ENCODE measurements around the gene NEIL1.
"Not testable (repeated sequence)": the region's sequence is repeated elsewhere in the genome, so short reads cannot be mapped to it uniquely, and the experiment has no call there.

The NEIL1 gene

GRCh38 chr15:75338661-75339240 lies 8.1 kb upstream of the NEIL1 start:
- no peak overlapping the region for H3K4me3 ChIP-seq (ENCODE audit: low read depth, low read length)
- TF ChIP-seq CTCF (IDR thresholded peaks at IDR 0.05; ENCODE audit: borderline replicate concordance, insufficient read depth, low read depth, low read length) = no peak

- H3K4me3 ChIP-seq (ENCODE audit: low read depth, low read length) = no peak overlapping the region
Measured at GRCh38 chr15:75339531-75340240, 7.2 kb upstream of the NEIL1 start.

GRCh38 chr15:75342221-75342620 lies 4.6 kb upstream of the NEIL1 start:
- no peak for TF ChIP-seq CTCF (IDR thresholded peaks at IDR 0.05; ENCODE audit: borderline replicate concordance, insufficient read depth, low read depth, low read length)
- no peak overlapping the region for H3K4me3 ChIP-seq (ENCODE audit: low read depth, low read length)

More at GRCh38 chr15:75339531-75340240, 7.2 kb upstream of the NEIL1 start:
- no peak for TF ChIP-seq CTCF (IDR thresholded peaks at IDR 0.05; ENCODE audit: borderline replicate concordance, insufficient read depth, low read depth, low read length)

GRCh38 chr15:75343953-75344352 lies 2.9 kb upstream of the NEIL1 start:
- not testable (repeated sequence) for H3K4me3 ChIP-seq (ENCODE audit: low read depth, low read length)

- no peak for TF ChIP-seq CTCF (IDR thresholded peaks at IDR 0.05; ENCODE audit: borderline replicate concordance, insufficient read depth, low read depth, low read length)
- peak overlapping the region; percentile 61 for H3K4me3 ChIP-seq (ENCODE audit: low read depth, low read length)
Measured at GRCh38 chr15:75347222-75348033, 589 bp downstream of the NEIL1 start.

- no peak for TF ChIP-seq CTCF (IDR thresholded peaks at IDR 0.05; ENCODE audit: borderline replicate concordance, insufficient read depth, low read depth, low read length)
- peak overlapping the region; percentile 61 for H3K4me3 ChIP-seq (ENCODE audit: low read depth, low read length)
Measured at GRCh38 chr15:75348034-75348561, 1.3 kb downstream of the NEIL1 start.

- no peak for TF ChIP-seq CTCF (IDR thresholded peaks at IDR 0.05; ENCODE audit: borderline replicate concordance, insufficient read depth, low read depth, low read length)
- peak overlapping the region; percentile 61 for H3K4me3 ChIP-seq (ENCODE audit: low read depth, low read length)
Measured at GRCh38 chr15:75348562-75349350, 1.9 kb downstream of the NEIL1 start.

GRCh38 chr15:75349351-75349669 lies 2.5 kb downstream of the NEIL1 start:
- H3K4me3 ChIP-seq (ENCODE audit: low read depth, low read length) = not testable (repeated sequence)
